GM19455 (cell line): Measurements from ENCODE around the gene SVOP.
"Not testable (repeated sequence)": the region's sequence is repeated elsewhere in the genome, so short reads cannot be mapped to it uniquely, and the experiment has no call there.

Source experiments
- ATAC-seq: cut with Tn5 transposase; IDR thresholded peaks from one replicate; pipeline ENCODE4 v1.9.1; 2021; ENCODE audit not compliant: unreplicated experiment

SVOP gene

GRCh38 chr12:109033239-109034196 is 12.7 kb upstream of the SVOP start:
- ATAC-seq, result no peak

GRCh38 chr12:109029411-109029810 is 8.5 kb upstream of the SVOP start:
- ATAC-seq, result no peak

GRCh38 chr12:109028624-109029023 is 7.8 kb upstream of the SVOP start:
- not testable (repeated sequence) for ATAC-seq

GRCh38 chr12:109027767-109028166 is 6.9 kb upstream of the SVOP start:
- no peak for ATAC-seq

GRCh38 chr12:109020146-109020795 is 597 bp downstream of the SVOP start:
- no peak for ATAC-seq

- no peak for ATAC-seq
These were observed 2.6 kb downstream of the SVOP start for GRCh38 chr12:109018296-109018695.

GRCh38 chr12:109016978-109017377 is 3.9 kb downstream of the SVOP start:
- ATAC-seq, result no peak

- ATAC-seq, result no peak
These were observed 4.9 kb downstream of the SVOP start for GRCh38 chr12:109016016-109016415.

GRCh38 chr12:109014984-109015765 is 5.7 kb downstream of the SVOP start:
- no peak for ATAC-seq

- no peak for ATAC-seq
These were observed 10.6 kb downstream of the SVOP start for GRCh38 chr12:109010259-109010658.

GRCh38 chr12:109009766-109010165 is 11.1 kb downstream of the SVOP start:
- ATAC-seq, result no peak

- ATAC-seq, result no peak
These were observed 16.9 kb downstream of the SVOP start for GRCh38 chr12:109004017-109004416.

- ATAC-seq, result no peak
These were observed 24.5 kb downstream of the SVOP start for GRCh38 chr12:108996320-108996719.

GRCh38 chr12:108995370-108995992 is 25.4 kb downstream of the SVOP start:
- no peak for ATAC-seq

- ATAC-seq, result not testable (repeated sequence)
These were observed 30.8 kb downstream of the SVOP start for GRCh38 chr12:108990103-108990502.

- no peak for ATAC-seq
These were observed 31.5 kb downstream of the SVOP start for GRCh38 chr12:108989376-108989775.

- no peak for ATAC-seq
These were observed 35.1 kb downstream of the SVOP start for GRCh38 chr12:108985750-108986149.

- ATAC-seq, result no peak
These were observed 37.6 kb downstream of the SVOP start for GRCh38 chr12:108983227-108983626.

GRCh38 chr12:108982621-108983219 is 38.1 kb downstream of the SVOP start:
- no peak for ATAC-seq

- no peak for ATAC-seq
These were observed 39.0 kb downstream of the SVOP start for GRCh38 chr12:108981835-108982234.
